ENCODE data around the gene PET117.

PET117 gene

DNA sequence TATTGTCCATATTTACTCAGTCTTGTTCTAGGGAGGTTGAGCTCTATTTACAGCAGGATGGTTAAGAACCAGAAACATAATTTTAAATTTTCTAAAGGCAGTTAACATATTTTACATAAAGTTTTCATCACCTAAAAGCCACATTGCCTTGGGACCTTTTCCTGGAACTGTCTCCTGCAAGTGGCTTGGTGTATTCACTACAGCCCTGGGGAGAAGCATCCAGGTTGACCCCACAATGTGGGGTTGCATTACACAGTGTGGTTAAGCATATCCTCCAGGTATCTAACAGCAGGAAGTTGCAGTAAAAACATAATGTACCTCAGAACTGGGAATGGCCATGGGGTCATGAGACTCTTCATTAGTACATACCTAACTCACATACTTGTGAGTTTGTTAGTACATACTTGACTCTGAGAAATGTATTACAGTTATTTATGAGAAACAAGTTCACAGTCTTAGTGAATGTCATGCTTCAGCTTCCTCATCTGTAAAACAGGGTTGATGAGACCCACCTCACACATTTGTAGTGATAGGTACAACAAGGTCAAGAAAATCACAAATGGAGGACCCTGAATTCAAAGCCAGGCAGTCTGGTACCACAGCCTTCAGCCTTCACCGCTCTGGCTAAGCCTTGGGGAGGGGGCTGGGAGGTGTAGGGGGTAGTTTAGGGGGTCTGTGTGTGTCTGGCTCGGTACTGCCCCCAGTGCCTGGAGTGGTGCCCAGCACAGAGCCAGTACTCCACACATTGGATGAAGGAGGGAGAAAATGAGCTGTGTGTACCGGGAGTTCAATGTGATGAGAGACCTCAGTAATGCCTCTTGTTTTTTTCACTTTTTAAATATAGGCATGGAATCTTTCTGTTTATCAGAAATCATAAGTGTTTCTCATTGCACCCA lies 52.9 kb downstream of the PET117 start:
- ChIA-PET POLR2A (ENCODE audit: low non-redundant PET) (no interaction called here), CTCF (interaction anchor here (0.6 kb wide), 1 partner anchor 150 kb away, joined by 9 read pairs; no protein-coding TSS in a partner anchor)
- no peak for DNase-seq (ENCODE audit: low spot score)
- H3K27ac ChIP-seq = no peak overlapping the region
- TF ChIP-seq, protein P1, sequence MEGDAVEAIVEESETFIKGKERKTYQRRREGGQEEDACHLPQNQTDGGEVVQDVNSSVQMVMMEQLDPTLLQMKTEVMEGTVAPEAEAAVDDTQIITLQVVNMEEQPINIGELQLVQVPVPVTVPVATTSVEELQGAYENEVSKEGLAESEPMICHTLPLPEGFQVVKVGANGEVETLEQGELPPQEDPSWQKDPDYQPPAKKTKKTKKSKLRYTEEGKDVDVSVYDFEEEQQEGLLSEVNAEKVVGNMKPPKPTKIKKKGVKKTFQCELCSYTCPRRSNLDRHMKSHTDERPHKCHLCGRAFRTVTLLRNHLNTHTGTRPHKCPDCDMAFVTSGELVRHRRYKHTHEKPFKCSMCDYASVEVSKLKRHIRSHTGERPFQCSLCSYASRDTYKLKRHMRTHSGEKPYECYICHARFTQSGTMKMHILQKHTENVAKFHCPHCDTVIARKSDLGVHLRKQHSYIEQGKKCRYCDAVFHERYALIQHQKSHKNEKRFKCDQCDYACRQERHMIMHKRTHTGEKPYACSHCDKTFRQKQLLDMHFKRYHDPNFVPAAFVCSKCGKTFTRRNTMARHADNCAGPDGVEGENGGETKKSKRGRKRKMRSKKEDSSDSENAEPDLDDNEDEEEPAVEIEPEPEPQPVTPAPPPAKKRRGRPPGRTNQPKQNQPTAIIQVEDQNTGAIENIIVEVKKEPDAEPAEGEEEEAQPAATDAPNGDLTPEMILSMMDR (conservative IDR thresholded peaks at IDR 0.05; ENCODE audit: low read depth) = no peak

DNA sequence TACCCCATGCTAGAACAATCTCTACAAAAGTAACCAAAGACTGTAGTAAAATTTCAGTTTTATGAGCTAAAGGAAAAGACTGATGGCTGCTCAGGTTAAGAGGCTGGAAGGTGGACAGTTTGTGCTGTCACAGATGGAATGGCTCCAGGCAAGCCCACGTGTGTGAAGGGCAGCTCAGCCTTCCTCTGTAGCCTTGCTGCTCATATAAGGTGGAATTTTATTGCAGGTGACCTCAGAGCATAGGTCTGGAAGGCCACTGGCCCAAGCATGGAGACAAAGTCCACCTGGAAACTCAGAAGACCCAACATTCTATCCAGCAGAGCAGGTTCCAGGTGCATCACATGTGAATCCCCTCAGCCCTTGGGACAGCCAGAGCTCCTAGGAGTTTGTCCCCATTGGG lies 53.6 kb downstream of the PET117 start:
- DNase-seq (ENCODE audit: low spot score) = no peak
- H3K27ac ChIP-seq = peak overlapping the region; percentile 27; the same call in 1 of the 2 replicates
- TF ChIP-seq, protein P1 (conservative IDR thresholded peaks at IDR 0.05; ENCODE audit: low read depth) = no peak
- CTCF ChIA-PET = interaction anchor here (0.6 kb wide), 1 partner anchor 149 kb away, joined by 9 read pairs; no protein-coding TSS in a partner anchor
- POLR2A ChIA-PET (ENCODE audit: low non-redundant PET) = no interaction called here
